GM18873 (cell line): ENCODE results near the gene SPRR5.

Experiments used
- ATAC-seq: cut with Tn5 transposase; IDR thresholded peaks from one replicate; pipeline ENCODE4 v1.9.1; 2021; ENCODE audit warnings: mild to moderate bottlenecking, moderate library complexity, moderate number of reproducible peaks; ENCODE audit not compliant: unreplicated experiment, low FRiP score

Gene SPRR5

DNA sequence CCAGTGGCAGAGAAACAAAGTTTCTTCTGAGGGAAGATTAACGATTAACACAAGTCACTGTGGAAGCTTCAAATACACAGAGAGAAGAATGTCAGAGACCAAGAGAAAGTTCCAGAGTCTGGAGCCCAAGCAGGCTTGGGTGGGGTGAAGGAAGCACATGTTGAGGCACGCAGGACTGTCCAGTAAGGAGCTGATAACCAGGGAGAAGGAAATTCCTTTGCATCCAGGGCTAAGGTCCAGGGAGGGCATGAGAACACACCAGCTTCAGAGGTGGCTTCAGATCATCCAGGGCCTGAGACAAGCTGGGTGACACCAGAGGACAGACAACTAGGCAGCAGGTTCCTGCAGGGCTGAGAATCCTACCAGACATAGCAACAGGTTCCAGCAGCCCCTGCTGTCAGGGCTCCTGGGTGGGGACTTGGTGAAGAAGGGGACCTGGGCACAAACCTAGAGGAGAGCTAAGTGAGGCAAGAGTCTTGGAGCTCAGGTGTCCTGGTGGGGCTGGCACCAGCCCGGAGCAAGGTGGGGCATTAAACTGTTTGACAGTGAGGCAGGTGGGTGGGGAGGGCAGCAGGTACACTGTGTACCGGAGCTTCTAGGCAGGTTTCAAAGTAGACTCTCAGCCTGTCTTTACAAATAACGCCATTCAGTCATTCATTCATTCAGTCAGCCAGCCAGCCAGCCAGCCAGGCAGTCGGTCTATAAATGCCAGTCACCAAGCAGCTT lies 34.3 kb downstream of the SPRR5 start:
- ATAC-seq = no peak

DNA sequence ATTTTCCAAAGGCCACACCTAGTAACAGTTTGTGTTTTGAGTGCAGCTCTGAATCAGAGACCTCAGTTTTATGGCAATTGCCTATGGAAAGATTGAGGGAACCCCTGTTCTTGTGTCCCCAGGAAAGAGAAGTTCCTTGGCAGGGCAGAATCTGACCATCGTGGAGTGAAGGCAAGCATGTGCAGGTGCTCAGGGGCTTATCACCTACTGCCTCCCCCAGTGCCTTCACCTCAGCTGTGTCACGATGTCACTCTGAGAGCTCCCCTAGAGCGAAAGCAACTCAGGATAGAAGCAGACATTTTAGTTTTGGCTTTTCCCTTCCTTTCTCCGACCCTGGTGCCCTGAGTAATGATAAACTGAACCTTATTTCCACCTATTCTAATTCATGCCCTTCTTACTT lies 35.1 kb downstream of the SPRR5 start:
- ATAC-seq = no peak

DNA sequence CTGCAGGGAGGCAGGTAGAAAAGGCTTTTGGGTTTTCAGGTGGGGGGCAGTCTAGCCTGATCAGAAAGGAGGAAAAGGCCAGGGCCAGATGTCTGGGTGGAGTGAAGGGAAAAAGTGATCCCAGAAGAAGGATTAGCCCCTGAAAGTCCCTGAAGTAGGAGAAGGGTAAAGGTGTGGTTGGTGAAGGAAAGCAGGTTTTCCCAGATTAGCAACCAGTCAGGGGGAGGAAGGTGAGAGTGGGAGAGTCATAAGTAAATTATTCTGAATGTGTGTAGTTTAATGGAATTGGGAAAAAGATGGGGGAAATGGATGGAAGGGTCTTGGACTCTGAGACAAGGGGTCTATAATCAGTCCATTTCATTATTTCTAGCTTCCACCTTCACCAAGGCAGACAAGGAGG lies 36.2 kb downstream of the SPRR5 start:
- no peak for ATAC-seq

DNA sequence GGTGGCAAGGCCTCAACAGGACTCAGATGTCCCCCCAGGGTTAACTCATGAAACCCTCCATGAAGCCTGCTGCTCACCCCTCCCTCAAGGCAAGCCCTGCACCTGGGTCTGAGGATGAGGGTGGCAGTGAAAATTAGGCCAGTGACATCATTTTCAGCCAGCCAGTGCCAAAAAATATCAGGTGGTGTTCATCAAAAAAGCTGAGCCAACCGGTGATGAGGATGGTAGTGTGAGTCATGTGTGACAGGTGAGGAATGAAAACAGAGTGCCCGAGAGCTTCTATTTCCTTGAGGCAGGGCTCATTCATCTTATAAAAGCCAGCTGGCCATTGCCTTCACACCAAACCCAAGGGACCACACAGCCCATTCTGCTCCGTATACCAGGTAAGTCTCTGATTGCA lies 36.7 kb downstream of the SPRR5 start, which contains the start of gene SPRR1A:
SPRR1A (plus strand) TSS at position 339 of the 400 bp plus-strand sequence. CDS start 1,150 bp downstream, outside the sequence.
- ATAC-seq = no peak

DNA sequence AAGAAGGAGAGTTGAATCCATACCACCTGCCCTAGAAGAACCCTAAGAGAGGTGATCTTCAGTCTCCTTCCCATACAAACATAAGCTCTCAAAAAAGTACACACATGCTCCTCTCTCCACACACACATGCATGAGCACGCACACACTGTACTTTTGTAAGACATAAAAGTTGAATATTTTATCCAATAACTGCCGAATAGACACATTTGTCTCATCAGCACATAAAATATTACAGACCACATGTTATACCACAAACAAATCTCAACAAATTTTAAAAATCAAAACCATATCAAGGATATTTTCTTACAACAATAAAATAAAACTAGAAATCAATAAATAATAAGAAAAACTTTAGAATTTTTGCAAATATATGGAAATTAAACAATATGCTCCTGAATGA lies 39.6 kb downstream of the SPRR5 start:
- ATAC-seq = no peak

DNA sequence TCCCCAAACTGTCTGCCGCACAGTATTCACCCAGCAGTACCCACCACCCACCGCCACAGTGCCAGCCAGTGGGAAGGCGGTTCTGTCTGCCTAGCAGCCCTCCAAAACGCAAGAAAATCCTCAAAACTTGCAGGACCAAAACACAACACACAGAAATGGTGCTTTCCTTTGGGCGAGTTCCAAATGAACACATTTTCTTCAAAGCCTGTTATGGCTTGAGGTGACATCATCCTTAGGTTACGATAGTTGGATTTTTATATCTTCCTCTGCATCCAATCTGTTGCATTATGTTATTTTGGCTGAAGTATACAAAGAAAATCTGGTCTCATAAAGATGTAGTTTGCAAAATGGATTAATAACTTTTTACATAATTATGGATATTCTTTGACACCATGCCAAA lies 46.2 kb downstream of the SPRR5 start:
- ATAC-seq = no peak

DNA sequence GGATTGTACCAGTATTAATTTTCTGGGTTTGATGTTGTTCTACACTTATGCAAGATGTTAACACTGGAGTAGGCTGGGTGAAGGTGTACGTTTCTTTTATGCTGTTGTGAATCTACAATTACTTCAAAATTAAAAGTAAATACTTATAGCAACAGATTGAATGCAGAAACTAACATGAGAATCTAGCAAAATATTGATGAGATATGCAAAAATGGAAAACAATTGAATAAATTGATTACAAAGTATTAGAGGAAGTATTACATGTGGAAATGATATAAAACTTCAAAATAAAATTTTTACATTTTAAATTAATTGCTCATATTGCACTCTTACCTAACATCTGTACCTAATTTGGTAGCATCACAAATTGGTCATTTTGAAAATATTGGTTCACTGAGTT lies 48.8 kb downstream of the SPRR5 start:
- ATAC-seq = no peak

DNA sequence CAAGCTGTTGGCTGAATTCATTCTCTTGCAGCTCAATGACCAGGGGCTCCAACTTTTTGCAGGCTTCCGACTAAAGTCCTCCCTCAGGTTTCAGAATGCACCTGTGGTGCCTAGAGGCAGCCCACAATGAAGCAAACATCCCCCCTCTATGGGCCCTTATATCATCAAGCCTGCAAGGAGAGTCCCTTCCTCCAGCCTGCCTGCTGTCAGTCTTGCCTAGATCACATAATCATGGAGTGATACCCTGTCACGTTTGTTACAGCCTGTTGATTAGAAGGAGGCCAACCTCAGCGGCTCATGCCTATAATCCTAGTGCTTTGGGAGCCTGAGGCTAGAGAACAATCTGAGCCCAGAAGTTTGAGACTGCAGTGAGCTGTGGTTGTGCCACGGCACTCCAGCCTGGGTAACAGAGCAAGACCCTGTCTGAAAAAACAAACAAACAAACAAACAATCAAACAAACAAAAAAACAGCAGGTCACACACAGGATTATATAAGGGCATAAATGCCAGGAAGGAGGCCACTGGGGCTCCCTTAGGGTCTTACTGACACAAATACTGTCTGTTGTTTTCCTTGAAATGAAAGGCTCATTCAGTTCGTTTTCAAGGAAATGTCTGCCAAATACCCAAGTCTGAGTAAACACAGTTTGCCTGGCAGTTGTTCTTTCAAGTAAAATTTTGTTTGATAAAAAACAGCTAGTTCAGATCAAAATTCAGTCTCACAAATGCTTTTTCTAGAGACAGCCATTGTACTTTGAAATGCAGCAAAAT lies 49.8 kb downstream of the SPRR5 start:
- no peak for ATAC-seq

DNA sequence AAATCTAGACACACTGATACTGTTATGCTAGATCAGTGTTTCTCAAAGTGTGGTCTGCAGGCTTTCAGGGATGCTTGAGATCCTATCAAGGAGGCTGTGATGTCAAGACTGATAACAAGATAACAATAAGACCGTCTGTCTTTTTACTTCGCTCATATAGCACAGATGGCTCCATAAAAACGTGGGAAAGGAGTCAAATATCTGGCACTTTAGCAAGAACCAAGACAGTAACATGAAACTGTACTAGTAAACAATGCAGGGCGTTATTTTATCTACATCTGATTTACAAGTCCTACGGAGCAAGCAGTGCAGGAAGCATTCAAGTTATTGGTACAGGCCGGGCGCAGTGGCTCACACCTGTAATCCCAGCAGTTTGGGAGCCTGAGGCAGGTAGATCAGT lies 50.9 kb downstream of the SPRR5 start:
- no peak for ATAC-seq

DNA sequence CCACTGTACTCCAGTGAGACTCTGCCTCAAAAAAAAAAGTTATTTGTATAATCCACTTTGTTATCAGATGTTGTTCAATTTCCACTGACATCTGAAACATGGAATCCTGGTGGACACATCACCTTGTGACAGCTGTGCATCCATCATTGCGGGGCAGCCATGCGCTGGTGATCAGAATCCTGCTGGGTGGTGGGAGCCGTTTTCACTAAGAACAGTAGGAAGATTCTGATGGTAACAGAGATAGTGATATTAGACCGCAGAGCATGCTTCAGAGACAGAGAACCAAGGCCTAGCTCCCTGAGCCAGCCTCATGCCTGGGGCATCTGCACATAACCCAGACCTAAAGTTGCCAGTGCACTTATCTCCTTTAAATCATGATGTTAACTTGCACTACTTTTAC lies 51.5 kb downstream of the SPRR5 start:
- no peak for ATAC-seq
